WTC11 (cell line): Measurements from ENCODE around the gene ERH. TPM values are rescaled to one million over a fixed set of nuclear protein-coding genes. Genes with fewer than 3 reads are reported as not detected.

Experiments
- ATAC-seq: fragments of 200-7000 bp; cut with Tn5 transposase; 2 replicates; pipeline ENCODE4 v1.10.0; 2021; ENCODE audit warnings: mild to moderate bottlenecking, moderate library complexity
- CTCF ChIA-PET: fragments of 300-600 bp; sonication (Branson Sonifier 250); formaldehyde crosslinking; loops from one replicate; lab custom pipeline; 2021; ENCODE audit warnings: antibody characterized with exemption; lab: Charles Lee
- POLR2A ChIA-PET: fragments of 350-600 bp; sonication (Branson Sonifier 250); formaldehyde crosslinking; loops from one replicate; lab custom pipeline; 2021; ENCODE audit warnings: antibody characterized with exemption; lab: Charles Lee
- DNase-seq: peaks from one replicate; pipeline ENCODE4 v3.0.0; 2021; ENCODE audit warnings: low spot score
- H3K27ac Mint-ChIP-seq: 2 replicates; pipeline ENCODE4 v1.8.0; 2021; ENCODE audit warnings: mixed read lengths
- H3K27me3 Mint-ChIP-seq: 2 replicates; pipeline ENCODE4 v1.8.0; 2021; ENCODE audit warnings: low read depth, mild to moderate bottlenecking, moderate library complexity, mixed read lengths
- H3K36me3 Mint-ChIP-seq: 2 replicates; pipeline ENCODE4 v1.8.0; 2021; ENCODE audit warnings: mixed read lengths
- H3K4me1 Mint-ChIP-seq: 2 replicates; pipeline ENCODE4 v1.8.0; 2022; ENCODE audit warnings: mixed read lengths
- H3K4me3 Mint-ChIP-seq: 2 replicates; pipeline ENCODE4 v1.8.0; 2021; ENCODE audit warnings: mild to moderate bottlenecking, moderate library complexity, mixed read lengths
- H3K9me3 Mint-ChIP-seq: 2 replicates; pipeline ENCODE4 v1.8.0; 2021; ENCODE audit warnings: mixed read lengths
- ATF2 ChIP-seq: sonication (generic); formaldehyde crosslinking; IDR thresholded peaks from 2 replicates; pipeline ENCODE4 v1.8.1; 2022; ENCODE audit warnings: low read depth, missing genetic modification reagents, borderline replicate concordance
- ATF6 ChIP-seq: sonication (generic); formaldehyde crosslinking; IDR thresholded peaks from 2 replicates; pipeline ENCODE4 v1.8.1; 2023; ENCODE audit warnings: mild to moderate bottlenecking, missing genetic modification reagents
- GABPB1 ChIP-seq: sonication (generic); formaldehyde crosslinking; IDR thresholded peaks from 2 replicates; pipeline ENCODE4 v1.8.1; 2023; ENCODE audit warnings: mild to moderate bottlenecking, missing genetic modification reagents
- OVOL2 ChIP-seq: fragments of 250-450 bp; sonication (Bioruptor Pico); IDR thresholded peaks from 2 replicates; pipeline ENCODE4 v1.9.0; 2021; ENCODE audit warnings: mild to moderate bottlenecking, borderline replicate concordance
- STAT6 ChIP-seq: sonication (generic); formaldehyde crosslinking; conservative IDR thresholded peaks from 2 replicates; pipeline ENCODE4 v1.8.1; 2023; ENCODE audit warnings: mild to moderate bottlenecking, low read depth, missing genetic modification reagents, moderate library complexity
- USF1 ChIP-seq: sonication (generic); formaldehyde crosslinking; IDR thresholded peaks from 2 replicates; pipeline ENCODE4 v1.8.0; 2022; ENCODE audit warnings: mild to moderate bottlenecking, missing genetic modification reagents
- ZBTB21 ChIP-seq: sonication (generic); formaldehyde crosslinking; IDR thresholded peaks from 2 replicates; pipeline ENCODE4 v1.8.1; 2023; ENCODE audit warnings: mild to moderate bottlenecking, missing genetic modification reagents, borderline replicate concordance
- ZBTB43 ChIP-seq: sonication (generic); formaldehyde crosslinking; IDR thresholded peaks from 2 replicates; pipeline ENCODE4 v1.8.1; 2023; ENCODE audit warnings: mild to moderate bottlenecking, missing genetic modification reagents
- ZNF317 ChIP-seq: sonication (generic); formaldehyde crosslinking; IDR thresholded peaks from 2 replicates; pipeline ENCODE4 v1.8.1; 2023; ENCODE audit warnings: low read depth, mild to moderate bottlenecking, moderate library complexity, missing genetic modification reagents, borderline replicate concordance
- total RNA-seq: library from RNA; stranded (reverse); gene quantifications from 3 replicates; pipeline ENCODE4 v1.2.3, GENCODE V29; 2021
- TF ChIP-seq, protein P1 (sequence below): sonication (generic); formaldehyde crosslinking; IDR thresholded peaks from 2 replicates; pipeline ENCODE4 v1.8.1; 2022; ENCODE audit warnings: mild to moderate bottlenecking, missing genetic modification reagents, moderate library complexity, borderline replicate concordance
- TF ChIP-seq, protein P2 (sequence below): sonication (generic); formaldehyde crosslinking; IDR thresholded peaks from 2 replicates; pipeline ENCODE4 v1.8.0; 2022; ENCODE audit warnings: mild to moderate bottlenecking, missing genetic modification reagents
- TF ChIP-seq, protein P3 (sequence below): sonication (generic); formaldehyde crosslinking; IDR thresholded peaks from 2 replicates; pipeline ENCODE4 v1.8.0; 2023; ENCODE audit warnings: missing genetic modification reagents
- TF ChIP-seq, protein P4 (sequence below): sonication (generic); formaldehyde crosslinking; IDR thresholded peaks from 2 replicates; pipeline ENCODE4 v1.8.0; 2023; ENCODE audit warnings: mild to moderate bottlenecking, missing genetic modification reagents

Gene ERH
- total RNA-seq, 1 experiment from 2014 or later: 363 TPM

- ChIA-PET CTCF (interaction anchor here (0.6 to 6.6 kb wide), 3 partner anchors 11 to 220 kb away, joined by 3 to 60 read pairs (median 35); partner anchors contain the start of gene GALNT16), POLR2A (no interaction called here)
- no peaks in the 10 kb centered on the region for H3K9me3 Mint-ChIP-seq
- no peaks in the 10 kb centered on the region for H3K27me3 Mint-ChIP-seq
- no peaks in the 10 kb centered on the region for H3K36me3 Mint-ChIP-seq
- ATAC-seq (no peak), DNase-seq (no peak)
- no peak overlapping the region for H3K27ac Mint-ChIP-seq
- no peak overlapping the region for H3K4me3 Mint-ChIP-seq
- no peak for TF ChIP-seq OVOL2 (CRISPR knock-in tag)
- TF ChIP-seq, protein P1, sequence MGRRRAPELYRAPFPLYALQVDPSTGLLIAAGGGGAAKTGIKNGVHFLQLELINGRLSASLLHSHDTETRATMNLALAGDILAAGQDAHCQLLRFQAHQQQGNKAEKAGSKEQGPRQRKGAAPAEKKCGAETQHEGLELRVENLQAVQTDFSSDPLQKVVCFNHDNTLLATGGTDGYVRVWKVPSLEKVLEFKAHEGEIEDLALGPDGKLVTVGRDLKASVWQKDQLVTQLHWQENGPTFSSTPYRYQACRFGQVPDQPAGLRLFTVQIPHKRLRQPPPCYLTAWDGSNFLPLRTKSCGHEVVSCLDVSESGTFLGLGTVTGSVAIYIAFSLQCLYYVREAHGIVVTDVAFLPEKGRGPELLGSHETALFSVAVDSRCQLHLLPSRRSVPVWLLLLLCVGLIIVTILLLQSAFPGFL (CRISPR knock-in tag): no peak
- TF ChIP-seq, protein P2, sequence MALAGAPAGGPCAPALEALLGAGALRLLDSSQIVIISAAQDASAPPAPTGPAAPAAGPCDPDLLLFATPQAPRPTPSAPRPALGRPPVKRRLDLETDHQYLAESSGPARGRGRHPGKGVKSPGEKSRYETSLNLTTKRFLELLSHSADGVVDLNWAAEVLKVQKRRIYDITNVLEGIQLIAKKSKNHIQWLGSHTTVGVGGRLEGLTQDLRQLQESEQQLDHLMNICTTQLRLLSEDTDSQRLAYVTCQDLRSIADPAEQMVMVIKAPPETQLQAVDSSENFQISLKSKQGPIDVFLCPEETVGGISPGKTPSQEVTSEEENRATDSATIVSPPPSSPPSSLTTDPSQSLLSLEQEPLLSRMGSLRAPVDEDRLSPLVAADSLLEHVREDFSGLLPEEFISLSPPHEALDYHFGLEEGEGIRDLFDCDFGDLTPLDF (CRISPR knock-in tag): no peak
- TF ChIP-seq, all 79 proteins: peak for 0
- H3K4me1 Mint-ChIP-seq: no peaks in the 10 kb centered on the region
Measured at GRCh38 chr14:69360438-69361108, 37.5 kb downstream of the ERH start.

- Mint-ChIP-seq H3K9me3 (no peaks in the 10 kb centered on the region), H3K36me3 (no peaks in the 10 kb centered on the region), H3K27me3 (no peaks in the 10 kb centered on the region), H3K27ac (no peak overlapping the region), H3K4me1 (no peaks in the 10 kb centered on the region), H3K4me3 (no peak overlapping the region)
- ATAC-seq (no peak), DNase-seq (no peak)
- POLR2A ChIA-PET: no interaction called here
- CTCF ChIA-PET: interaction anchor here (0.8 to 1.6 kb wide), 3 partner anchors 12 to 116 kb away, joined by 3 to 7 read pairs (median 4); partner anchors contain the start of gene GALNT16
- no peak for TF ChIP-seq ZBTB21 (CRISPR knock-in tag)
- TF ChIP-seq USF1 (CRISPR knock-in tag): no peak
- no peak for TF ChIP-seq STAT6 (CRISPR knock-in tag)
- TF ChIP-seq ATF2 (CRISPR knock-in tag): no peak
- TF ChIP-seq ATF6 (CRISPR knock-in tag): no peak
Measured at GRCh38 chr14:69358966-69359365, 39.1 kb downstream of the ERH start.

- ATAC-seq (no peak), DNase-seq (no peak)
- H3K4me3 Mint-ChIP-seq: no peak overlapping the region
- H3K27me3 Mint-ChIP-seq: no peaks in the 10 kb centered on the region
- ChIA-PET CTCF (interaction anchor here (0.8 to 2.4 kb wide), 5 partner anchors 11 to 115 kb away, joined by 3 to 20 read pairs (median 4); partner anchors contain the start of gene GALNT16), POLR2A (no interaction called here)
- no peak overlapping the region for H3K27ac Mint-ChIP-seq
- no peaks in the 10 kb centered on the region for H3K9me3 Mint-ChIP-seq
- no peaks in the 10 kb centered on the region for H3K36me3 Mint-ChIP-seq
- H3K4me1 Mint-ChIP-seq: no peaks in the 10 kb centered on the region
- TF ChIP-seq ZBTB43 (no peak), GABPB1 (CRISPR knock-in tag) (no peak), ZNF317 (CRISPR knock-in tag) (no peak)
- TF ChIP-seq, protein P3, sequence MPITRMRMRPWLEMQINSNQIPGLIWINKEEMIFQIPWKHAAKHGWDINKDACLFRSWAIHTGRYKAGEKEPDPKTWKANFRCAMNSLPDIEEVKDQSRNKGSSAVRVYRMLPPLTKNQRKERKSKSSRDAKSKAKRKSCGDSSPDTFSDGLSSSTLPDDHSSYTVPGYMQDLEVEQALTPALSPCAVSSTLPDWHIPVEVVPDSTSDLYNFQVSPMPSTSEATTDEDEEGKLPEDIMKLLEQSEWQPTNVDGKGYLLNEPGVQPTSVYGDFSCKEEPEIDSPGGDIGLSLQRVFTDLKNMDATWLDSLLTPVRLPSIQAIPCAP: no peak
- TF ChIP-seq, protein P4, sequence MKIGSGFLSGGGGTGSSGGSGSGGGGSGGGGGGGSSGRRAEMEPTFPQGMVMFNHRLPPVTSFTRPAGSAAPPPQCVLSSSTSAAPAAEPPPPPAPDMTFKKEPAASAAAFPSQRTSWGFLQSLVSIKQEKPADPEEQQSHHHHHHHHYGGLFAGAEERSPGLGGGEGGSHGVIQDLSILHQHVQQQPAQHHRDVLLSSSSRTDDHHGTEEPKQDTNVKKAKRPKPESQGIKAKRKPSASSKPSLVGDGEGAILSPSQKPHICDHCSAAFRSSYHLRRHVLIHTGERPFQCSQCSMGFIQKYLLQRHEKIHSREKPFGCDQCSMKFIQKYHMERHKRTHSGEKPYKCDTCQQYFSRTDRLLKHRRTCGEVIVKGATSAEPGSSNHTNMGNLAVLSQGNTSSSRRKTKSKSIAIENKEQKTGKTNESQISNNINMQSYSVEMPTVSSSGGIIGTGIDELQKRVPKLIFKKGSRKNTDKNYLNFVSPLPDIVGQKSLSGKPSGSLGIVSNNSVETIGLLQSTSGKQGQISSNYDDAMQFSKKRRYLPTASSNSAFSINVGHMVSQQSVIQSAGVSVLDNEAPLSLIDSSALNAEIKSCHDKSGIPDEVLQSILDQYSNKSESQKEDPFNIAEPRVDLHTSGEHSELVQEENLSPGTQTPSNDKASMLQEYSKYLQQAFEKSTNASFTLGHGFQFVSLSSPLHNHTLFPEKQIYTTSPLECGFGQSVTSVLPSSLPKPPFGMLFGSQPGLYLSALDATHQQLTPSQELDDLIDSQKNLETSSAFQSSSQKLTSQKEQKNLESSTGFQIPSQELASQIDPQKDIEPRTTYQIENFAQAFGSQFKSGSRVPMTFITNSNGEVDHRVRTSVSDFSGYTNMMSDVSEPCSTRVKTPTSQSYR (CRISPR knock-in tag): no peak
Measured at GRCh38 chr14:69358233-69358963, 39.7 kb downstream of the ERH start.
